Measurements from ENCODE around the gene KIF3B. TPM values are rescaled to one million over a fixed set of nuclear protein-coding genes. Genes with fewer than 3 reads are reported as not detected.

KIF3B gene
- total and polyA plus RNA-seq, 8 donors = 11.0 to 35.4 (median 25.7) TPM

DNA sequence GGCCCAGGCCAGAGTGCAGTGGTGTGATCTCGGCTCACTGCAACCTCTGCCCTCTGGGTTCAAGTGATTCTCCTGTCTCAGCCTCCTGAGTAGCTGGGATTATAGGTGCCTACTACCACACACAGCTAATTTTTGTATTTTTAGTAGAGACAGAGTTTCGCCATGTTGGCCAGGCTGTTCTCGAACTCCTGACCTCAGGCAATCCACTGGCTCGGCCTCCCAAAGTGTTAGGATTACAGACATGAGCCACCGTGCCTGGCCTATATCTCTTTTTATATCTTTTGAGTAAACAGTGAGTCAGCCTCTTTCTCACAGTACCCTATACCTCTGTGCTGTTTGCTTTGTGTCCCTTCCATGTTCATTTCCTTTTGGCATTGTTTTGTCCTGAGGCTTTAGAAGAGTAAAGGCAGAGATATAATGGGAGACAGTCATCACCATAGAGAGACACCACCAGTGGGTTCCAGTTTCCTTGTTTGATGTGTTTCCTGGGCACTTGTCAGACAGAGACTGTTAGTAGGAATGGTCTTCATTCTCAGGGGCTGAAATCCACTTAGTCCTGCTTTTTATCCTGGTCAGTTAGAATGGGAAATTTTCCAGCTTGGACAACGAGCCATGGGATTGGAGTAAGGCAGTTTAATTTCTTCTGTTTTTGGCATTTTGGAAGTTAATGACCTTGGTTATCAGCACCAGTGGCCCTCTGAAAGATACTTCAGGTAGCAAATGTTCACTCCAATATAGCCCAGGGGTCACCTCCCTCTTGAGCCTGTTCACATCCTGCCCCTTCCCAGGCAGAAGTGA, 48.5 kb downstream of the KIF3B start:
- H3K27ac ChIP-seq = peak overlapping the region; percentile 16 to 78 (median 58)
- intact Hi-C loops (cut with DNase I) = no loop called here
- DNase-seq = peak in 1 of 6 donors; percentile 54

GRCh38 chr20:32326504-32326845, 49.0 kb downstream of the KIF3B start:
- no peak overlapping the region for H3K4me3 ChIP-seq
- no peak for DNase-seq
- 12 to 15% methylated on average over 1 of the region's 1 CpG for WGBS, 2 donors
- peak; percentile 23 to 60 (median 38) for ATAC-seq
- TF ChIP-seq CTCF (IDR thresholded peaks at IDR 0.05) = no peak
- no peaks in the 10 kb centered on the region for H3K9me3 ChIP-seq
- peak overlapping the region; percentile 16 to 78 (median 58) for H3K27ac ChIP-seq
- H3K4me1 ChIP-seq = peaks cover 23 to 38% (median 36%) of the 10 kb centered on the region in 3 donors
- no peak for FAIRE-seq
- intact Hi-C loops (cut with DNase I) = no loop called here
- H3K27me3 ChIP-seq = no peaks in the 10 kb centered on the region
- peaks cover 0 to 9% (median 0%) of the 10 kb centered on the region in 3 donors for H3K36me3 ChIP-seq

More for the DNA sequence above, 48.5 kb downstream of the KIF3B start:
- Histone ChIP-seq H3K4me1 (peaks cover 18 to 32% (median 31%) of the 10 kb centered on the region in 3 donors), H3K4me3 (no peak overlapping the region), H3K27me3 (no peaks in the 10 kb centered on the region), H3K36me3 (peaks cover 0 to 3% (median 0%) of the 10 kb centered on the region in 3 donors), H3K9me3 (no peaks in the 10 kb centered on the region)
- FAIRE-seq (no peak), ATAC-seq (peak; percentile 79 to 86 (median 84))
- no peak for TF ChIP-seq CTCF (IDR thresholded peaks at IDR 0.05)
- 43 to 49% methylated on average over 6 of the region's 6 CpGs for WGBS, 2 donors

GRCh38 chr20:32327087-32327681, 49.7 kb downstream of the KIF3B start:
- Histone ChIP-seq H3K36me3 (peaks cover 0 to 16% (median 0%) of the 10 kb centered on the region in 3 donors), H3K27ac (peak overlapping the region in 3 of 4 donors; percentile 50 to 78 (median 67)), H3K9me3 (no peaks in the 10 kb centered on the region), H3K4me1 (peaks cover 29 to 45% (median 43%) of the 10 kb centered on the region in 3 donors), H3K4me3 (no peak overlapping the region), H3K27me3 (no peaks in the 10 kb centered on the region)
- WGBS, 2 donors = 86 to 87% methylated on average over 9 of the region's 9 CpGs
- peak in 1 of 4 donors; percentile 1 for ATAC-seq
- no peak for FAIRE-seq
- intact Hi-C loops (cut with DNase I) = no loop called here
- DNase-seq = no peak
- no peak for TF ChIP-seq CTCF (IDR thresholded peaks at IDR 0.05)

DNA sequence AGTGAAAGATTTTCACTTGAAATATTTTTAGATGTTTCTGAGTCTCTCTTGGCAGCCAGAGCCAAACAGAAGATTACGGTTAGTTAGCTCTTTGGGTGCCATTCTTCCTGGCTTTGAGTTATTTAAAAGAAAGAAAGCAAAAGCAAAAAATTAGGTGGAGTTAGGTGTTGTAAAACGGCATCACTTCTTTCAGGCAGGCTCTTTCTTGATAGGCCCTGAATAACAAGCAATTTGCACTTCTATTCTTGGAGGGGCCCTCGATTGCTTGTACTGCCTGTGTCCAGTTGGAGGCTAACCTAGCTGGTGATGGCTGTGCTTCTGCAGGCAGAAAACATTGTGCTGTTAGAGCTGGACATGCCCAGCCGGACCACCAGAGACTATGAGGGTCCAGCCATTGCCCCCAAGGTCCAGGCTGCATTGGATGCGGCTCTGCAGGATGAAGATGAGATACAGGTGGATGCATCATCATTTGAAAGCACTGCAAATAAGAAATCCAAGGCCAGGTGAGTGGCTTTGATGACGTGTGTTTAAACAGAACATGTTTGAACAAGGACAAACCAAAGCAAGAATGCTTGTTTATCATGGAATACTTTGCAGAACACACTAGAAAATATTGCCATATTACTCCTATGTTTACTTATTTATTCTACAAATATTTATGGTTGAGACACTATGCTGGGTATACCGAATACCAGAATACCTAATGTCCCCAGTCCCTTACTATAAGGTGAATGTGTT, 52.5 kb downstream of the KIF3B start:
- Histone ChIP-seq H3K27ac (peak overlapping the region; percentile 24 to 86 (median 70)), H3K27me3 (no peaks in the 10 kb centered on the region), H3K4me1 (peaks cover 53 to 67% (median 66%) of the 10 kb centered on the region in 3 donors), H3K4me3 (no peak overlapping the region), H3K36me3 (peaks cover 0 to 17% (median 0%) of the 10 kb centered on the region in 3 donors), H3K9me3 (no peaks in the 10 kb centered on the region)
- WGBS, 2 donors = 46 to 51% methylated on average over 7 of the region's 7 CpGs
- peak in 1 of 6 donors; percentile 49 for DNase-seq
- FAIRE-seq = no peak
- peak; percentile 17 to 59 (median 28) for ATAC-seq
- no peak for TF ChIP-seq CTCF (IDR thresholded peaks at IDR 0.05)
- intact Hi-C loops (cut with DNase I) = no loop called here

Measured in pancreas (tissue), 10 donors.